Tibial nerve (tissue), 4 donors: ENCODE data around the gene SSR1.

Experiments used
- CTCF ChIP-seq, 5 experiments: fragments of 200-600 bp in 3 of 5; fragments of 450-650 bp in 2 of 5; sonication (generic) in 3 of 5; IDR thresholded peaks; one replicate each; pipeline ENCODE4 v1.5.1; 2016 to 2019; ENCODE audit warnings: antibody characterized with exemption in 5 of 5, mild to moderate bottlenecking in 3 of 5, moderate library complexity in 2 of 5
- EP300 ChIP-seq, 2 donors: sonication (generic); formaldehyde crosslinking; IDR thresholded peaks; one replicate each; pipeline ENCODE4 v1.6.1; 2017; ENCODE audit warnings: antibody characterized with exemption in 2 of 2, mild to moderate bottlenecking in 1 of 2
- POLR2A ChIP-seq, 2 donors: fragments of 450-650 bp; IDR thresholded peaks; one replicate each; pipeline ENCODE4 v1.6.1; 2017; ENCODE audit warnings: antibody characterized with exemption in 2 of 2, mild to moderate bottlenecking in 2 of 2, moderate library complexity in 2 of 2

- TF ChIP-seq POLR2A (IDR thresholded peaks at IDR 0.05) (no peak), EP300 (IDR thresholded peaks at IDR 0.05) (no peak), CTCF (IDR thresholded peaks at IDR 0.05) (no peak)
These were observed 66.4 kb downstream of the SSR1 start for GRCh38 chr6:7246401-7247178.
